ENCODE measurements around the gene SPPL3.

DNA sequence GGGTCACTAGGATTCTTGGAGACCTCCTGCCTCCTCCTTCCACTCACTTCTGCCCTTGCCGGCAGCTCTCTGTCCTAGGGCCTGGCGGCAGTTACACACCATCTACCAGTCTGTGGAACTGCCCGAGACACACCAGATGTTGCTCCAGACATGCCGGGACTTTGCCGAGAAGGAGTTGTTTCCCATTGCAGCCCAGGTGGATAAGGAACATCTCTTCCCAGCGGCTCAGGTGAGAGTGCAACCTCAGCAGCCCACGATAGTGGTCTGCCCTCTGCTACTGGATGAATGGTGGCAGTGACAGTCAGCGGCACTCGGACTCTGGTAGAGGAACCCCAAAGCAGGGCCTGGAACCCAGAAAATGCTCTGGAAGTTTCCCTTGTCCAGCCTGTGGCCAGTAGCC lies 177.2 kb downstream of the SPPL3 start:
- TF ChIP-seq, protein P1, sequence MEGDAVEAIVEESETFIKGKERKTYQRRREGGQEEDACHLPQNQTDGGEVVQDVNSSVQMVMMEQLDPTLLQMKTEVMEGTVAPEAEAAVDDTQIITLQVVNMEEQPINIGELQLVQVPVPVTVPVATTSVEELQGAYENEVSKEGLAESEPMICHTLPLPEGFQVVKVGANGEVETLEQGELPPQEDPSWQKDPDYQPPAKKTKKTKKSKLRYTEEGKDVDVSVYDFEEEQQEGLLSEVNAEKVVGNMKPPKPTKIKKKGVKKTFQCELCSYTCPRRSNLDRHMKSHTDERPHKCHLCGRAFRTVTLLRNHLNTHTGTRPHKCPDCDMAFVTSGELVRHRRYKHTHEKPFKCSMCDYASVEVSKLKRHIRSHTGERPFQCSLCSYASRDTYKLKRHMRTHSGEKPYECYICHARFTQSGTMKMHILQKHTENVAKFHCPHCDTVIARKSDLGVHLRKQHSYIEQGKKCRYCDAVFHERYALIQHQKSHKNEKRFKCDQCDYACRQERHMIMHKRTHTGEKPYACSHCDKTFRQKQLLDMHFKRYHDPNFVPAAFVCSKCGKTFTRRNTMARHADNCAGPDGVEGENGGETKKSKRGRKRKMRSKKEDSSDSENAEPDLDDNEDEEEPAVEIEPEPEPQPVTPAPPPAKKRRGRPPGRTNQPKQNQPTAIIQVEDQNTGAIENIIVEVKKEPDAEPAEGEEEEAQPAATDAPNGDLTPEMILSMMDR (IDR thresholded peaks at IDR 0.05), result no peak
- no peak for TF ChIP-seq POLR2A (IDR thresholded peaks at IDR 0.05)
